DND-41 (cell line): ENCODE data around the gene NDE1.

Experiments
- EZH2 ChIP-seq: IDR thresholded peaks from 3 replicates; pipeline ENCODE4 v1.6.1; 2012; ENCODE audit warnings: borderline replicate concordance, low read depth, mild to moderate bottlenecking, moderate library complexity, low read length, inconsistent platforms; ENCODE audit not compliant: severe bottlenecking
- TF ChIP-seq, protein P1 (sequence below): IDR thresholded peaks from 2 replicates; pipeline ENCODE4 v1.5.1; 2012; ENCODE audit warnings: borderline replicate concordance, low read length, moderate library complexity, mild to moderate bottlenecking; ENCODE audit not compliant: poor library complexity, severe bottlenecking; ENCODE audit errors: extremely low read depth

DNA sequence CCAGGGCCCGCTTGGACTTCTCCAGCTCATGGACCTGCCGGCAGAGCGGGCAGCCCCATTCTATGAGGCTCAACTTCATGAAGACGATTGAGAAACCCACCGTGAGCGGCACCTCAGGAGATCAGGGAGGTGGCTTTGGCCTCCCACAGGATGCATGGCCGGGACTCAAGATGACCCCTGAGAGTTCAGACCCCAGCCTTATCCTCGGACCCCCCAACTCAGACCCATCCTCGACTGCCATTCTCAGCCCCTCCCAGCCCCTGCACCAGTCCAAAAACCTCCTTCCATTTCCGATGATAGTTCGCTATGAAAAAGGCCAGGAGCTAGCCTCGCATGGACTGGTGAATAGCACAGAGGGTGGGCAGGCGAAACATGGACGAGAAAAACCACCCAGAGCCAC lies 71.0 kb downstream of the NDE1 start:
- TF ChIP-seq EZH2 = no peak
- TF ChIP-seq, protein P1, sequence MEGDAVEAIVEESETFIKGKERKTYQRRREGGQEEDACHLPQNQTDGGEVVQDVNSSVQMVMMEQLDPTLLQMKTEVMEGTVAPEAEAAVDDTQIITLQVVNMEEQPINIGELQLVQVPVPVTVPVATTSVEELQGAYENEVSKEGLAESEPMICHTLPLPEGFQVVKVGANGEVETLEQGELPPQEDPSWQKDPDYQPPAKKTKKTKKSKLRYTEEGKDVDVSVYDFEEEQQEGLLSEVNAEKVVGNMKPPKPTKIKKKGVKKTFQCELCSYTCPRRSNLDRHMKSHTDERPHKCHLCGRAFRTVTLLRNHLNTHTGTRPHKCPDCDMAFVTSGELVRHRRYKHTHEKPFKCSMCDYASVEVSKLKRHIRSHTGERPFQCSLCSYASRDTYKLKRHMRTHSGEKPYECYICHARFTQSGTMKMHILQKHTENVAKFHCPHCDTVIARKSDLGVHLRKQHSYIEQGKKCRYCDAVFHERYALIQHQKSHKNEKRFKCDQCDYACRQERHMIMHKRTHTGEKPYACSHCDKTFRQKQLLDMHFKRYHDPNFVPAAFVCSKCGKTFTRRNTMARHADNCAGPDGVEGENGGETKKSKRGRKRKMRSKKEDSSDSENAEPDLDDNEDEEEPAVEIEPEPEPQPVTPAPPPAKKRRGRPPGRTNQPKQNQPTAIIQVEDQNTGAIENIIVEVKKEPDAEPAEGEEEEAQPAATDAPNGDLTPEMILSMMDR = no peak
